H1 (cell line): ENCODE data around the gene CCDC24. TPM values are rescaled to one million over a fixed set of nuclear protein-coding genes. Genes with fewer than 3 reads are reported as not detected.

Experiments
- CTCF ChIA-PET: fragments of 300-600 bp; sonication (Branson Sonifier 250); formaldehyde crosslinking; loops from one replicate; lab custom pipeline; 2021; ENCODE audit not compliant: partially characterized antibody; lab: Charles Lee
- POLR2A ChIA-PET: fragments of 300-600 bp; sonication (Branson Sonifier 250); formaldehyde crosslinking; loops from one replicate; lab custom pipeline; 2021; ENCODE audit warnings: inconsistent platforms; ENCODE audit not compliant: partially characterized antibody; lab: Charles Lee
- DNase-seq, 2 experiments: peaks; one replicate each; pipeline versions ENCODE4 v3.0.0 to v3.0.0-alpha.2; 2010 to 2022; ENCODE audit warnings: low spot score in 2 of 2, low read depth in 1 of 2, mixed read lengths in 1 of 2
- FAIRE-seq: peaks from 2 replicates; lab custom pipeline; 2011; peaks lifted over from hg19 to GRCh38; lab: Jason Lieb, UNC
- H2AFZ ChIP-seq: 2 replicates; pipeline ENCODE4 v1.8.1; 2012; ENCODE audit warnings: low read length, inconsistent platforms
- H2AK5ac ChIP-seq: 2 replicates; pipeline ENCODE4 v1.6.1; 2013; ENCODE audit warnings: low read depth, low read length
- H2BK120ac ChIP-seq: replicated peaks from 2 replicates; pipeline ENCODE3; 2013; ENCODE audit warnings: low read depth, low read length, inconsistent platforms
- H2BK12ac ChIP-seq: 2 replicates; pipeline ENCODE4 v1.6.1; 2013; ENCODE audit warnings: low read depth, low read length
- H2BK15ac ChIP-seq: 2 replicates; pipeline ENCODE4 v1.6.1; 2013; ENCODE audit warnings: low read length
- H2BK20ac ChIP-seq: 2 replicates; pipeline ENCODE4 v1.6.1; 2013; ENCODE audit warnings: low read length
- H2BK5ac ChIP-seq: 2 replicates; pipeline ENCODE4 v1.6.1; 2013; ENCODE audit warnings: low read depth, low read length
- H3K14ac ChIP-seq: 2 replicates; pipeline ENCODE4 v1.6.1; 2013; ENCODE audit warnings: inconsistent platforms; ENCODE audit not compliant: insufficient read length
- H3K18ac ChIP-seq: 2 replicates; pipeline ENCODE4 v1.6.1; 2013; ENCODE audit warnings: low read length; ENCODE audit errors: extremely low read depth
- H3K23ac ChIP-seq: 2 replicates; pipeline ENCODE4 v1.6.1; 2013; ENCODE audit warnings: inconsistent platforms; ENCODE audit not compliant: insufficient read length
- H3K23me2 ChIP-seq: 2 replicates; pipeline ENCODE4 v1.6.1; 2013; ENCODE audit warnings: low read depth, low read length
- H3K27ac ChIP-seq: 2 replicates; pipeline ENCODE4 v1.6.1; 2011; ENCODE audit warnings: low read depth, low read length, inconsistent platforms
- H3K27me3 ChIP-seq, 4 experiments: replicated peaks in 1 of 4; 1 replicate in 1 of 4; 2 replicates in 3 of 4; pipeline versions ENCODE4 v1.6.1 to v1.8.1; 2011 to 2013; ENCODE audit warnings: low read length in 3 of 4, mild to moderate bottlenecking in 3 of 4, inconsistent platforms in 2 of 4, mixed read lengths in 2 of 4, moderate library complexity in 1 of 4; ENCODE audit not compliant: control insufficient read depth in 3 of 4, insufficient read depth in 3 of 4; ENCODE audit errors: extremely low read depth in 1 of 4
- H3K36me3 ChIP-seq, 4 experiments: 2 replicates each; pipeline versions ENCODE4 v1.6.1 to v1.8.1; 2011 to 2013; ENCODE audit warnings: mild to moderate bottlenecking in 4 of 4, low read length in 3 of 4, moderate library complexity in 2 of 4, control low read depth in 1 of 4, inconsistent platforms in 1 of 4; ENCODE audit not compliant: insufficient read depth in 4 of 4, control insufficient read depth in 2 of 4
- H3K4ac ChIP-seq: replicated peaks from 2 replicates; pipeline ENCODE3; 2013; ENCODE audit warnings: low read length, low read depth, mixed read lengths, inconsistent platforms; ENCODE audit not compliant: insufficient read length
- H3K4me1 ChIP-seq, 4 experiments: replicated peaks in 1 of 4; 1 replicate in 1 of 4; 2 replicates in 3 of 4; pipeline versions ENCODE4 v1.6.1 to v1.8.1; 2011 to 2013; ENCODE audit warnings: low read length in 3 of 4, inconsistent platforms in 2 of 4, mixed read lengths in 1 of 4; ENCODE audit not compliant: insufficient read depth in 4 of 4, control insufficient read depth in 3 of 4
- H3K4me2 ChIP-seq, 2 experiments: 2 replicates each; pipeline versions ENCODE4 v1.6.1 to v1.8.1; 2011 to 2013; ENCODE audit warnings: low read depth in 2 of 2, low read length in 2 of 2, control low read depth in 1 of 2, inconsistent platforms in 1 of 2, mild to moderate bottlenecking in 1 of 2; ENCODE audit not compliant: insufficient read depth in 1 of 2
- H3K4me3 ChIP-seq, 4 experiments: fragments of 200-600, 300-600 bp in 1 of 4; sonication (generic), shearing (Covaris generic), sonication (Bioruptor Twin) in 1 of 4; 2 replicates each; pipeline versions ENCODE4 v1.5.1 to v1.8.1; 2011 to 2016; ENCODE audit warnings: low read length in 4 of 4, low read depth in 3 of 4, control low read depth in 2 of 4, inconsistent platforms in 2 of 4, mild to moderate bottlenecking in 2 of 4, mixed read lengths in 1 of 4, moderate library complexity in 1 of 4; ENCODE audit not compliant: insufficient read depth in 2 of 4; ENCODE audit errors: extremely low read depth in 1 of 4
- H3K56ac ChIP-seq: replicated peaks from 2 replicates; pipeline ENCODE3; 2013; ENCODE audit warnings: low read depth, mild to moderate bottlenecking, mixed read lengths, low read length, inconsistent platforms; ENCODE audit not compliant: insufficient read length
- H3K79me1 ChIP-seq: 2 replicates; pipeline ENCODE4 v1.6.1; 2013; ENCODE audit warnings: low read depth, low read length, control low read depth
- H3K79me2 ChIP-seq, 2 experiments: 2 replicates each; pipeline versions ENCODE4 v1.6.1 to v1.8.1; 2012 to 2013; ENCODE audit warnings: low read length in 2 of 2, mild to moderate bottlenecking in 2 of 2, inconsistent platforms in 1 of 2; ENCODE audit not compliant: insufficient read depth in 2 of 2, control insufficient read depth in 1 of 2
- H3K9ac ChIP-seq, 4 experiments: replicated peaks in 1 of 4; 1 replicate in 1 of 4; 2 replicates in 3 of 4; pipeline versions ENCODE4 v1.6.1 to v1.8.1; 2011 to 2013; ENCODE audit warnings: low read depth in 3 of 4, low read length in 3 of 4, control low read depth in 2 of 4, mild to moderate bottlenecking in 2 of 4, moderate library complexity in 2 of 4, inconsistent platforms in 1 of 4; ENCODE audit errors: extremely low read depth in 1 of 4
- H3K9me3 ChIP-seq, 2 experiments: 2 replicates each; pipeline versions ENCODE4 v1.6.1 to v1.8.1; 2012 to 2013; ENCODE audit warnings: mild to moderate bottlenecking in 2 of 2, moderate library complexity in 2 of 2, control low read depth in 1 of 2, inconsistent platforms in 1 of 2, low read depth in 1 of 2, low read length in 1 of 2, mixed read lengths in 1 of 2; ENCODE audit not compliant: insufficient read depth in 2 of 2
- H4K20me1 ChIP-seq, 2 experiments: replicated peaks in 1 of 2; 2 replicates each; pipeline versions ENCODE3 to v1.8.1; 2011 to 2013; ENCODE audit warnings: inconsistent platforms in 2 of 2, low read length in 2 of 2, mild to moderate bottlenecking in 1 of 2; ENCODE audit not compliant: insufficient read depth in 2 of 2, control insufficient read depth in 1 of 2
- H4K5ac ChIP-seq: 2 replicates; pipeline ENCODE4 v1.6.1; 2013; ENCODE audit warnings: low read length, low read depth, mixed read lengths, inconsistent platforms; ENCODE audit not compliant: insufficient read length
- H4K8ac ChIP-seq: 2 replicates; pipeline ENCODE4 v1.8.0; 2013; ENCODE audit warnings: mild to moderate bottlenecking, moderate library complexity, low read length, inconsistent platforms; ENCODE audit not compliant: insufficient read depth; ENCODE audit errors: extremely low read depth
- H4K91ac ChIP-seq: replicated peaks from 2 replicates; pipeline ENCODE3; 2013; ENCODE audit warnings: low read length, mixed read lengths, inconsistent platforms; ENCODE audit not compliant: insufficient read length
- KDM1A ChIP-seq: fragments of 200-600, 300-600 bp; sonication (generic); IDR thresholded peaks from 2 replicates; pipeline ENCODE4 v1.7.1; 2016; ENCODE audit warnings: mild to moderate bottlenecking, low read length, borderline replicate concordance
- KDM5A ChIP-seq: fragments of 200-600 bp; IDR thresholded peaks from 2 replicates; pipeline ENCODE4 v1.7.1; 2012; ENCODE audit warnings: mild to moderate bottlenecking, low read length, inconsistent platforms, mixed read lengths
- POLR2A ChIP-seq, 2 experiments: IDR thresholded peaks; 1 replicate in 1 of 2; 2 replicates in 1 of 2; pipeline ENCODE4 v1.6.1; 2011; ENCODE audit warnings: low read depth in 2 of 2, low read length in 2 of 2, mild to moderate bottlenecking in 2 of 2; ENCODE audit errors: control extremely low read depth in 1 of 2
- SUZ12 ChIP-seq: fragments of 200-600 bp; sonication (generic); IDR thresholded peaks from 2 replicates; pipeline ENCODE4 v1.6.1; 2012; ENCODE audit warnings: mild to moderate bottlenecking, inconsistent platforms, low read length, moderate library complexity, mixed read lengths
- WGBS, 2 experiments: shearing (Covaris generic) in 1 of 2; methylation state at CpG; one replicate each; pipeline versions ENCODE4 v1.1.6 to v1.1.7; 2013 to 2015; ENCODE audit warnings: low lambda C conversion rate in 2 of 2, mixed read lengths in 2 of 2, inconsistent platforms in 1 of 2, low coverage in 1 of 2, missing lambda C conversion rate in 1 of 2; ENCODE audit not compliant: insufficient replicate concordance in 2 of 2, insufficient coverage in 1 of 2, insufficient read length in 1 of 2; ENCODE audit errors: extremely low coverage in 1 of 2, missing lambda C conversion rate in 1 of 2; 5-methylcytosine and 5-hydroxymethylcytosine counted together
- polyA plus RNA-seq, 7 experiments: library from polyadenylated mRNA; depleted of rRNA in 3 of 7; stranded (reverse) in 5 of 7; unstranded in 2 of 7; fragments of >200 nt in 5 of 7; fragments of 200-250 nt in 2 of 7; gene quantifications; 1 replicate in 5 of 7; 2 replicates in 1 of 7; 4 replicates in 1 of 7; pipeline versions ENCODE4 v1.2.1 to v1.2.3, GENCODE V29; 2011 to 2013; ENCODE audit warnings: missing spikeins in 2 of 7, mixed read lengths in 2 of 7
- total RNA-seq: library from RNA; stranded (reverse); fragmentation: NEBNext Ultra II Directional; extraction: Animal tissue kit (Norgen Biotek cat#: 25700); gene quantifications from 2 replicates; pipeline ENCODE4 v1.2.1, GENCODE V29; 2021

CCDC24 gene
- total and polyA plus RNA-seq, 2 of the 8 experiments (the other 6 are each of a cell fraction or from before 2014, with no cell fraction given) = 11.2 to 11.4 TPM

GRCh38 chr1:43969416-43969745, 22.0 kb upstream of the CCDC24 start:
- Histone ChIP-seq H2BK15ac (no peak overlapping the region), H3K27me3 (no peaks in the 10 kb centered on the region), H4K5ac (no peak overlapping the region), H4K91ac (no peak overlapping the region), H2BK120ac (no peak overlapping the region), H3K79me1 (0 out of 2 replicates have a peak, but pooled peaks cover 4% of the 10 kb centered on the region), H3K4me3 (peak overlapping the region in 3 of 4 experiments; percentile 35 to 100 (median 95); a peak in 5 of 8 replicates), H2BK20ac (no peak overlapping the region), H3K4me2 (peak overlapping the region; percentile 64 to 69), H3K4ac (peak overlapping the region; percentile 27), H2BK12ac (no peak overlapping the region), H3K18ac (no peak overlapping the region), H2BK5ac (no peak overlapping the region), H3K23ac (no peak overlapping the region), H3K79me2 (peaks cover 0 to 12% of the 10 kb centered on the region in 2 experiments; a peak in 2 of 4 replicates), H3K9me3 (no peaks in the 10 kb centered on the region), H2AFZ (no peak overlapping the region), H4K20me1 (peaks cover 2 to 7% of the 10 kb centered on the region in 2 experiments), H3K23me2 (peaks cover 18% of the 10 kb centered on the region), H2AK5ac (no peak overlapping the region), H3K9ac (no peak overlapping the region), H3K14ac (no peak overlapping the region), H4K8ac (no peak overlapping the region), H3K4me1 (peaks cover 0 to 10% (median 5%) of the 10 kb centered on the region in 4 experiments; a peak in 5 of 7 replicates), H3K27ac (no peak overlapping the region), H3K36me3 (peaks cover 0 to 14% (median 8%) of the 10 kb centered on the region in 4 experiments; a peak in 4 of 8 replicates), H3K56ac (no peak overlapping the region)
- POLR2A ChIA-PET = interaction anchor here (1.3 to 12.9 kb wide), 5 partner anchors 10 to 22 kb away, joined by 5 to 189 read pairs (median 10); partner anchors contain the start of genes CCDC24 and IPO13
- CTCF ChIA-PET = interaction anchor here (1.2 to 9.2 kb wide), 8 partner anchors 14 to 205 kb away, joined by 4 to 79 read pairs (median 6); partner anchors contain the start of gene IPO13
- FAIRE-seq (no peak), DNase-seq (no peak)
- WGBS, 2 experiments = 55% methylated on average over 7 of the region's 7 CpGs; no CpG with 5 or more reads in 1 of the 2 experiments
- TF ChIP-seq POLR2A (IDR thresholded peaks at IDR 0.05; ENCODE audit: control extremely low read depth in 1 of 2, low read depth in 2 of 2, low read length in 2 of 2) (no peak), KDM5A (no peak), SUZ12 (no peak), KDM1A (no peak)
